ENCODE measurements around the gene TBC1D2. TPM values are rescaled to one million over a fixed set of nuclear protein-coding genes. Genes with fewer than 3 reads are reported as not detected.

The TBC1D2 gene
- total and polyA plus RNA-seq, 2 donors (not counting 3 experiments of a cell fraction or from before 2014, with no cell fraction given): 3.4 to 4.5 TPM

DNA sequence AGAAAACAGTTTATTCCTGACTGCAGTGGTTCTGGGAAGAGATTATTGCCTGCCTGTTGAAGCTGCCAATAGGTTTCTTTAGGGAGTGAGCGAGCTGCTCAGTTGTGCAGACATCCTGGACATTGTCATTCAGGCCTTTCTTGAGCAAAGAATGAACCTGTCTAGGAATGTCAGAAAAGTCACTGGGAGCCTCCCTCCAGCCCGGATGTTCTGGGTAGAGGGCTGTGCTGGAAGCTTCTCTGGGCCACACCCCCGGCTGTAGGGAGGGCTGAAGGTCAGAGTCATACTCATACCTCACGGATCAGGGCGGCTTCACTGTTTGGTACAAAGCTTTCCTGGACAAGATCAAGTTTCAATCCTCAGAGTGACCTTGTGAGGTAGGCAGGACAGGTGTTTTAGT lies 33.4 kb upstream of the TBC1D2 start:
- H3K27ac ChIP-seq (ENCODE audit: insufficient read depth, low read depth, low read length): no peak overlapping the region
- no peaks in the 10 kb centered on the region for H3K27me3 ChIP-seq (ENCODE audit: control insufficient read depth in 2 of 2, insufficient read depth in 2 of 2, low read length in 2 of 2)
- no peak overlapping the region for H3K4me3 ChIP-seq (replicated peaks in 1 of 3; ENCODE audit: insufficient read depth in 1 of 3, low read depth in 1 of 3, low read length in 3 of 3)
- no TSS peak for BruUV-seq (replicated peaks)
- DNase-seq (ENCODE audit: low read depth, low spot score): no peak
- H3K9ac ChIP-seq (replicated peaks; ENCODE audit: extremely low read depth, insufficient read depth, low read length): no peak overlapping the region
- TF ChIP-seq MAX (IDR thresholded peaks at IDR 0.05; ENCODE audit: insufficient read depth, insufficient read length) (no peak), POLR2A (IDR thresholded peaks at IDR 0.05; ENCODE audit: low read depth, low read length) (no peak), FOS (IDR thresholded peaks at IDR 0.05; ENCODE audit: borderline replicate concordance, insufficient read depth, low read length) (no peak), POLR2AphosphoS5 (IDR thresholded peaks at IDR 0.05; ENCODE audit: insufficient read depth, low read depth, low read length) (no peak)
- H3K4me1 ChIP-seq (ENCODE audit: control insufficient read depth, extremely low read depth, insufficient read depth, low read length): no peaks in the 10 kb centered on the region
- dilution Hi-C loops (cut with MboI; ENCODE audit: extremely low pct_ligation_motif_present, low sequenced_read_pairs) (loop anchor here (25.0 kb wide), 1 partner anchor 473 kb away; no protein-coding TSS in a partner anchor), intact Hi-C loops (cut with micrococcal nuclease) (no loop called here)
- no peak overlapping the region for H2AFZ ChIP-seq (ENCODE audit: low read depth, low read length)
- no peak overlapping the region for H3K4me2 ChIP-seq (ENCODE audit: insufficient read depth, low read length)
- no peak for FAIRE-seq
- no peaks in the 10 kb centered on the region for H3K79me2 ChIP-seq (ENCODE audit: control insufficient read depth, insufficient read depth, low read length)
- H3K36me3 ChIP-seq (ENCODE audit: control insufficient read depth in 2 of 2, extremely low read depth in 1 of 2, insufficient read depth in 2 of 2, low read length in 2 of 2): no peaks in the 10 kb centered on the region
- CTCF ChIA-PET: no interaction called here
- no peaks in the 10 kb centered on the region for H4K20me1 ChIP-seq (replicated peaks; ENCODE audit: control insufficient read depth, extremely low read depth, insufficient read depth, low read length)
- H3K9me3 ChIP-seq (replicated peaks; ENCODE audit: control insufficient read depth, insufficient read depth, low read length): no peaks in the 10 kb centered on the region
- POLR2A ChIA-PET: no interaction called here
- no peaks in the 10 kb centered on the region for H3K9me1 ChIP-seq (replicated peaks; ENCODE audit: control insufficient read depth, extremely low read depth, insufficient read depth, low read length)

GRCh38 chr9:98287384-98287783 lies 31.9 kb upstream of the TBC1D2 start:
- no peaks in the 10 kb centered on the region for H3K36me3 ChIP-seq (ENCODE audit: control insufficient read depth in 2 of 2, extremely low read depth in 1 of 2, insufficient read depth in 2 of 2, low read length in 2 of 2)
- intact Hi-C loops (cut with micrococcal nuclease) (no loop called here), dilution Hi-C loops (cut with MboI; ENCODE audit: extremely low pct_ligation_motif_present, low sequenced_read_pairs) (loop anchor here (25.0 kb wide), 1 partner anchor 475 kb away; no protein-coding TSS in a partner anchor)
- H3K9ac ChIP-seq (replicated peaks; ENCODE audit: extremely low read depth, insufficient read depth, low read length): no peak overlapping the region
- H3K27me3 ChIP-seq (ENCODE audit: control insufficient read depth in 2 of 2, insufficient read depth in 2 of 2, low read length in 2 of 2): no peaks in the 10 kb centered on the region
- ChIA-PET POLR2A (no interaction called here), CTCF (interaction anchor here (1.2 kb wide), 1 partner anchor 489 kb away, joined by 3 read pairs; no protein-coding TSS in a partner anchor)
- H3K9me3 ChIP-seq (replicated peaks; ENCODE audit: control insufficient read depth, insufficient read depth, low read length): no peaks in the 10 kb centered on the region
- no peak overlapping the region for H2AFZ ChIP-seq (ENCODE audit: low read depth, low read length)
- no peaks in the 10 kb centered on the region for H4K20me1 ChIP-seq (replicated peaks; ENCODE audit: control insufficient read depth, extremely low read depth, insufficient read depth, low read length)
- H3K9me1 ChIP-seq (replicated peaks; ENCODE audit: control insufficient read depth, extremely low read depth, insufficient read depth, low read length): no peaks in the 10 kb centered on the region
- H3K4me3 ChIP-seq (replicated peaks in 1 of 3; ENCODE audit: insufficient read depth in 1 of 3, low read depth in 1 of 3, low read length in 3 of 3): no peak overlapping the region
- no peak overlapping the region for H3K27ac ChIP-seq (ENCODE audit: insufficient read depth, low read depth, low read length)
- DNase-seq (ENCODE audit: low read depth, low spot score) (no peak), FAIRE-seq (no peak)
- H3K79me2 ChIP-seq (ENCODE audit: control insufficient read depth, insufficient read depth, low read length): no peaks in the 10 kb centered on the region
- TF ChIP-seq JUN (IDR thresholded peaks at IDR 0.05; ENCODE audit: borderline replicate concordance, insufficient read depth, insufficient read length, low read depth) (no peak), MAX (IDR thresholded peaks at IDR 0.05; ENCODE audit: insufficient read depth, insufficient read length) (no peak), GATA2 (IDR thresholded peaks at IDR 0.05; ENCODE audit: insufficient read depth, insufficient read length, low read depth, low read length) (no peak), POLR2AphosphoS5 (IDR thresholded peaks at IDR 0.05; ENCODE audit: insufficient read depth, low read depth, low read length) (no peak), FOS (IDR thresholded peaks at IDR 0.05; ENCODE audit: borderline replicate concordance, insufficient read depth, low read length) (no peak), MYC (IDR thresholded peaks at IDR 0.05; ENCODE audit: low read depth, low read length) (no peak), EZH2 (IDR thresholded peaks at IDR 0.05; ENCODE audit: borderline replicate concordance, low read depth, low read length, severe bottlenecking) (no peak), POLR2A (IDR thresholded peaks at IDR 0.05; ENCODE audit: low read depth, low read length) (no peak)
- TF ChIP-seq, protein P1, sequence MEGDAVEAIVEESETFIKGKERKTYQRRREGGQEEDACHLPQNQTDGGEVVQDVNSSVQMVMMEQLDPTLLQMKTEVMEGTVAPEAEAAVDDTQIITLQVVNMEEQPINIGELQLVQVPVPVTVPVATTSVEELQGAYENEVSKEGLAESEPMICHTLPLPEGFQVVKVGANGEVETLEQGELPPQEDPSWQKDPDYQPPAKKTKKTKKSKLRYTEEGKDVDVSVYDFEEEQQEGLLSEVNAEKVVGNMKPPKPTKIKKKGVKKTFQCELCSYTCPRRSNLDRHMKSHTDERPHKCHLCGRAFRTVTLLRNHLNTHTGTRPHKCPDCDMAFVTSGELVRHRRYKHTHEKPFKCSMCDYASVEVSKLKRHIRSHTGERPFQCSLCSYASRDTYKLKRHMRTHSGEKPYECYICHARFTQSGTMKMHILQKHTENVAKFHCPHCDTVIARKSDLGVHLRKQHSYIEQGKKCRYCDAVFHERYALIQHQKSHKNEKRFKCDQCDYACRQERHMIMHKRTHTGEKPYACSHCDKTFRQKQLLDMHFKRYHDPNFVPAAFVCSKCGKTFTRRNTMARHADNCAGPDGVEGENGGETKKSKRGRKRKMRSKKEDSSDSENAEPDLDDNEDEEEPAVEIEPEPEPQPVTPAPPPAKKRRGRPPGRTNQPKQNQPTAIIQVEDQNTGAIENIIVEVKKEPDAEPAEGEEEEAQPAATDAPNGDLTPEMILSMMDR (IDR thresholded peaks at IDR 0.05; ENCODE audit: extremely low read depth in 1 of 2, insufficient read depth in 1 of 2, low read depth in 1 of 2, low read length in 2 of 2): no peak
- no peak overlapping the region for H3K4me2 ChIP-seq (ENCODE audit: insufficient read depth, low read length)
- no peaks in the 10 kb centered on the region for H3K4me1 ChIP-seq (ENCODE audit: control insufficient read depth, extremely low read depth, insufficient read depth, low read length)
- BruUV-seq (replicated peaks): no TSS peak

Data from endothelial cell of umbilical vein (primary cell).